ENCODE results near the gene ZNF786. TPM values are rescaled to one million over a fixed set of nuclear protein-coding genes. Genes with fewer than 3 reads are reported as not detected.
"Not testable (repeated sequence)": the region's sequence is repeated elsewhere in the genome, so short reads cannot be mapped to it uniquely, and the experiment has no call there.

ZNF786 gene
- total RNA-seq, 1 donor from 2014 or later: 9.0 TPM

DNA sequence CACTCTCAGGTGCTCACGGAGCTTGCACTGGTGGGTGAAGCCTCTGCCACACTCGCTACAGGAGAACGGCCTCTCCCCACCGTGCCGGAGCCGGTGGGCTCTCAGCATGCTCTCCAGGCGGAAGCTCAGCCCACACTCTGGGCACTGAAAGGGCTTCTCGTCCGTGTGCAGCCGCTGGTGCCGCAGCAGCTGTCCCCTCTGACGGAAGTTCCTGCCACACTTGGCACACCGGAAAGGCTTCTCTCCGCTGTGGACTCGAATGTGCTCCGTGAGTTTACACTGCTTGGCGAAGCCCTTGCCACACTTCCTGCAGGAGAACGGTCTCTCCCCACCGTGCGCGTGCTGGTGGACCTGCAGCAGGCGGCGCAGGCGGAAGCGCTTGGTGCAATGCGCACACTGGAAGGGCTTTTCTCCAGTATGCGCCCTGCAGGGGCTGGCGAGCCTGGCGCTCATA lies 19.3 kb downstream of the ZNF786 start:
- DNase-seq (ENCODE audit: low read depth) (no peak), FAIRE-seq (no peak)
- no peak overlapping the region for H3K4me3 ChIP-seq (ENCODE audit: low read depth, low read length)
- H3K36me3 ChIP-seq (ENCODE audit: control insufficient read depth, insufficient read depth, low read length): peaks cover 19% of the 10 kb centered on the region
- no peaks in the 10 kb centered on the region for H3K27me3 ChIP-seq (ENCODE audit: control insufficient read depth, insufficient read depth, low read length)
- TF ChIP-seq CTCF (IDR thresholded peaks at IDR 0.05; ENCODE audit: insufficient read depth, low read length, severe bottlenecking): no peak

DNA sequence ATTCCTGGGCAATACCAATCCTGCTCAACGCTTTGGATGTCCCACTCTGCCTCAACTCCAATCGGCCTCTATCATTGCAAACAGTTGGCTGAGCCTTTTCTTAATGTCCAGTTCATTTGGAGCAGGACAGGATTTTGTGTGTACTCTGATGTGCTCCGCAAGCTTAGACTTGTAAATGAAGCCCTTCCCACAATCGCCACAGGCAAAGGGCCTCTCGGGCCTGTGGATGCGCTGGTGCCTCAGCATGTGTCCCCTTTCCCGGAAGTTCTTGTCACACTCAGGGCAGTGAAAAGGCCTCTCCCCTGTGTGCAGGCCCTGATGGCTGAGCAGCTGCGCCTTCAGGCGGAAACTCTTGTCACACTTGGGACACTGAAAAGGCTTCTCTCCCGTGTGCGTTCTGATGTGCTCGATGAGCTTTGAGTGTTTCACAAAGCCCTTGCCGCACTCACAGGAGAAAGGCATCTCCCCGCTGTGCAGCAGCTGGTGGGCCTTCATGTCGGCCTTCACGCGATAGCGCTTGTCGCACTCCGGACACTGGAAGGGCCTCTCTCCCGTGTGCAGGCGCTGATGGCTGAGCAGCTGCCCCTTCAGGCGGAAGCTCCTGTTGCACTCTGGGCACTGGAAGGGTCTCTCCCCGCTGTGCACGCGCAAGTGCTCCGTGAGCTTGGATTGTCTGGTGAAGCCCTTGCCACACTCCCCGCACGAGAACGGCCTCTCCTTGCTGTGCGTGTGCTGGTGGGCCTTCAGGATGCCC lies 20.0 kb downstream of the ZNF786 start:
- peaks cover 19% of the 10 kb centered on the region for H3K36me3 ChIP-seq (ENCODE audit: control insufficient read depth, insufficient read depth, low read length)
- no peak for FAIRE-seq
- TF ChIP-seq CTCF (IDR thresholded peaks at IDR 0.05; ENCODE audit: insufficient read depth, low read length, severe bottlenecking): no peak
- H3K27me3 ChIP-seq (ENCODE audit: control insufficient read depth, insufficient read depth, low read length): no peaks in the 10 kb centered on the region
- no peak for DNase-seq (ENCODE audit: low read depth)
- H3K4me3 ChIP-seq (ENCODE audit: low read depth, low read length): no peak overlapping the region

DNA sequence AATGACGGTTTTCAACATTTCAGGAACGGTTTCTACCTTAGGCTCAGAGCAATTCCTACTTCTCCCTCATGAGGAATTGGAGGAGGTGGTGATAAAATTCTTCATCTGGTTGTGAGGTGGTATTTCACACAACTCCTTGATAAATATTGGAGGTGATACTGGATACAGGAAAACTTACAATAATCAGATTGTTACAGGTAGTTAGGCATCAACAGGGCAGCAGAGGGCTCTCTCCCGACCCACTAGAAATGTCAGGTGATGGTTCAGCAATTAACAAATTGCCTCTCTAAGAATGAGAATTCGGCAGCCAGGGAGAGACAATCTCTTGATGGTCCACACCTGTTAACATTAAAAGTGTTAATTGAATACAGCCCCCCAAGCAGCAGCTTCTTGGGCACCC lies 22.6 kb downstream of the ZNF786 start:
- Histone ChIP-seq H3K4me3 (ENCODE audit: low read depth, low read length) (no peak overlapping the region), H3K27me3 (ENCODE audit: control insufficient read depth, insufficient read depth, low read length) (no peaks in the 10 kb centered on the region), H3K36me3 (ENCODE audit: control insufficient read depth, insufficient read depth, low read length) (peaks cover 15% of the 10 kb centered on the region)
- TF ChIP-seq CTCF (IDR thresholded peaks at IDR 0.05; ENCODE audit: insufficient read depth, low read length, severe bottlenecking): peak; percentile 22
- FAIRE-seq (no peak), DNase-seq (ENCODE audit: low read depth) (peak; percentile 20)

DNA sequence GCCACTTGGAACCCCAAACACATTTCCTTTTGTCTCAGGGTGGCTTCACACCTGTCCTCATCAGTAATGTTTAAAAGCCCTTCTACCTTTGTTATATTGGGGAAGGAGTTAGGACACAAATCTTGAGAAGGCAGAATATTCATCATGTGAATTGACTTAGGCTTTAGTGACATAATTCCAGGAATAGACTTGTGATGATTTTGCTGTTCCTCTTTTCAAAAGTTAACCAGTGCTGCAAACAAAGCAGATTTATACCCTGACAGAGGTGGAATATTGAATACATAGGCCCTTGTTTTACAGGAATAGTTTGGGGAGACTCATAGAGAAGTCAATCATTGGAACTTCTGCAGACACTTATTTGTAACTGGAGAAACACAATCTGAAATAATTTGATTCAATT lies 27.0 kb downstream of the ZNF786 start:
- DNase-seq (ENCODE audit: low read depth): no peak

DNA sequence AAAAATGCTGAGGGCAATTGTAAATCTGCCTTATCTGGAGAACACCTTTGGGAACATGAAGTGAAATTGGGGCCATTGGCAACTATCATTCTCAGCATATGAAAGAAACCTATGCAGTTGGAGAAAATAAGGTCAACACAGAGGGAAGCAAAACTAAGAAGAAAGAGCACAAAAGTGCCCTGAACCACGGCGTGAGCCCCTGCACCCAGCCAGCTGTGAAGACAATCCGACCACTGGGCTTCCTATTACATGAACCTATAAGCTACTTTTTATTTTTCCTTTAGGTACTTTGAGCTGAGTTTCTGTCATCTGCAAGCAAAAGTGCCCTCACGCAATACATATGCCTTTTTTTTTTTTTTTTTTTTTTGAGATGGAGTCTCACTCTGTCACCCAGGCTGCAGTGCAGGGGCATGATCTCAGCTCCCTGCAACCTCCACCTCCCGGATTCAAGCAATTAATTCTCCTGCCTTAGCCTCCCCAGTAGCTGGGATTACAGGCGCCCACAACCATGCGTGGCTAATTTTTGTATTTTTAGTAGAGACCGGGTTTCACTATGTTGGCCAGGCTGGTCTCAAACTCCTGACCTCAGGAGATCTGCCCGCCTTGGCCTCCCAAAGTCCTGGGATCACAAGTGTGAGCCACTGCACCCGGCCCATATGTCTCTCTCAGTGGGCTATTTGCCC lies 28.2 kb downstream of the ZNF786 start:
- FAIRE-seq; H3K36me3 ChIP-seq (ENCODE audit: control insufficient read depth, insufficient read depth, low read length); H3K27me3 ChIP-seq (ENCODE audit: control insufficient read depth, insufficient read depth, low read length); DNase-seq (ENCODE audit: low read depth); H3K4me3 ChIP-seq (ENCODE audit: low read depth, low read length): not testable (repeated sequence)

More for the DNA sequence above, 27.0 kb downstream of the ZNF786 start:
- FAIRE-seq: no peak
- Histone ChIP-seq H3K27me3 (ENCODE audit: control insufficient read depth, insufficient read depth, low read length) (no peaks in the 10 kb centered on the region), H3K36me3 (ENCODE audit: control insufficient read depth, insufficient read depth, low read length) (no peaks in the 10 kb centered on the region), H3K4me3 (ENCODE audit: low read depth, low read length) (no peak overlapping the region)
- TF ChIP-seq CTCF (IDR thresholded peaks at IDR 0.05; ENCODE audit: insufficient read depth, low read length, severe bottlenecking): no peak

DNA sequence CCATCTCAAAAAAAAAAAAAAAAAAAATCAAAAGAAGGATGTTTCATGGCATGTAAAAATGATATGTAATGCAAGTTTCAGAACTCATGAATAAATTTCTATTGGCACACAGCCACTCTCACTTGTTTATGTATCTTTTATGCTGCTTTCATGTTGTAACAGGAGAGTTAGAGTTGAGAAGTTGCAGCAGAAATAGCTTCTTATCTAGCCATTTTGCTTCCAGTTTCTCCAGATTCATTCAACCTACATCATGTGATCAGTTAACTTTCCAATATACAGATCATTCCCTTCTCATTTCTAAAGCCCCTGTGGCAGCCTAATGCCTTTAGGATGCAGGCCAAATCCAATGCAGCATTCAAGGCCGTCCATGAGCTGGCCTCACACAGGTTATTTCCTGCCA lies 30.4 kb downstream of the ZNF786 start:
- Histone ChIP-seq H3K4me3 (ENCODE audit: low read depth, low read length) (no peak overlapping the region), H3K36me3 (ENCODE audit: control insufficient read depth, insufficient read depth, low read length) (no peaks in the 10 kb centered on the region), H3K27me3 (ENCODE audit: control insufficient read depth, insufficient read depth, low read length) (no peaks in the 10 kb centered on the region)
- peak; percentile 6 for DNase-seq (ENCODE audit: low read depth)
- FAIRE-seq: no peak
- TF ChIP-seq CTCF (IDR thresholded peaks at IDR 0.05; ENCODE audit: insufficient read depth, low read length, severe bottlenecking): no peak
